ENCODE data around the gene CACNA2D2. TPM values are rescaled to one million over a fixed set of nuclear protein-coding genes. Genes with fewer than 3 reads are reported as not detected.

CACNA2D2 gene
- total and polyA plus RNA-seq, 2 of the 4 experiments (the other 2 are of a cell fraction), result 0.15 TPM; not detected in 1

- no peak overlapping the region for H3K4me3 ChIP-seq (ENCODE audit: insufficient read depth, low read depth, low read length)
- no peak overlapping the region for H2BK120ac ChIP-seq (ENCODE audit: low read depth, low read length)
- H3K36me3 ChIP-seq (ENCODE audit: control insufficient read depth, insufficient read depth, low read length), result peaks cover 29% of the 10 kb centered on the region
- no peak overlapping the region for H3K56ac ChIP-seq (ENCODE audit: extremely low read depth, insufficient read depth, low read length)
- H3K9me1 ChIP-seq (ENCODE audit: insufficient read depth, low read length), result peaks cover 23% of the 10 kb centered on the region
- H3K18ac ChIP-seq (ENCODE audit: low read depth, low read length), result no peak overlapping the region
- H2AK9ac ChIP-seq (replicated peaks; ENCODE audit: low read depth, low read length, poor library complexity), result no peak overlapping the region
- no peak overlapping the region for H4K91ac ChIP-seq (ENCODE audit: insufficient read depth, low read depth, low read length)
- H3K23ac ChIP-seq (ENCODE audit: low read depth, low read length), result peak overlapping the region; percentile 86
- H2AK5ac ChIP-seq (ENCODE audit: low read depth, low read length), result no peak overlapping the region
- WGBS, 2 experiments (ENCODE audit: extremely low coverage in 2 of 2, insufficient read length in 1 of 2), result 92% methylated on average over 2 of the region's 5 CpGs; no CpG with 5 or more reads in 1 of the 2 experiments
- dilution Hi-C loops (cut with HindIII; ENCODE audit: low sequenced_read_pairs, unreplicated experiment), result no loop called here
- TF ChIP-seq MAZ (IDR thresholded peaks at IDR 0.05; ENCODE audit: borderline replicate concordance, low read depth, low read length) (no peak), RCOR1 (IDR thresholded peaks at IDR 0.05; ENCODE audit: insufficient replicate concordance, low read length) (no peak), USF2 (IDR thresholded peaks at IDR 0.05; ENCODE audit: low read depth, low read length) (no peak), CTCF (conservative IDR thresholded peaks at IDR 0.05; ENCODE audit: low read depth, low read length) (no peak), CHD1 (IDR thresholded peaks at IDR 0.05; ENCODE audit: low read depth, low read length) (no peak), ELK1 (IDR thresholded peaks at IDR 0.05; ENCODE audit: borderline replicate concordance, low read depth, low read length) (no peak), CEBPB (IDR thresholded peaks at IDR 0.05; ENCODE audit: low read depth, low read length) (no peak)
- H3K4me2 ChIP-seq (ENCODE audit: low read depth, low read length), result peak overlapping the region; percentile 48
- peaks cover 51% of the 10 kb centered on the region for H4K20me1 ChIP-seq (ENCODE audit: insufficient read depth, low read length)
- H3K14ac ChIP-seq (replicated peaks; ENCODE audit: low read depth, low read length), result 0 out of 2 replicates have a peak overlapping the region, but pooled peaks have one; percentile 14
- no peaks in the 10 kb centered on the region for H3K9me3 ChIP-seq (ENCODE audit: control insufficient read depth, insufficient read depth, low read length)
- H2AFZ ChIP-seq (replicated peaks; ENCODE audit: low read length, poor library complexity), result no peak overlapping the region
- no peak overlapping the region for H2BK20ac ChIP-seq (ENCODE audit: low read depth, low read length)
- H2BK15ac ChIP-seq (ENCODE audit: low read depth, low read length), result no peak overlapping the region
- in situ Hi-C loops (cut with MboI; ENCODE audit: low sequenced_read_pairs), result loop anchor here (25.0 kb wide), 3 partner anchors 1053 to 1828 kb away; partner anchors contain the start of genes ABHD14B, GPR62, MANF and PCBP4
- ChIA-PET CTCF (interaction anchor here (0.7 to 1.0 kb wide), 2 partner anchors 75 to 81 kb away, joined by 3 read pairs; no protein-coding TSS in a partner anchor), POLR2A (ENCODE audit: unreplicated experiment) (no interaction called here)
- H4K5ac ChIP-seq (ENCODE audit: low read depth, low read length), result no peak overlapping the region
- H3K27ac ChIP-seq (ENCODE audit: insufficient read depth, low read length), result no peak overlapping the region
- peaks cover 19% of the 10 kb centered on the region for H3K4me1 ChIP-seq (ENCODE audit: control insufficient read depth, insufficient read depth, low read length)
- peak overlapping the region in 1 of 2 experiments; percentile 15; a peak in 1 of 4 replicates for H4K8ac ChIP-seq (ENCODE audit: low read depth in 2 of 2, low read length in 2 of 2)
- DNase-seq (no peak), ATAC-seq (ENCODE audit: low read depth) (no peak)
- peak overlapping the region; percentile 17 for H3K9ac ChIP-seq (ENCODE audit: low read depth, low read length)
- H3K79me1 ChIP-seq (ENCODE audit: low read depth in 1 of 2, low read length in 2 of 2), result peaks cover 39 to 68% of the 10 kb centered on the region in 2 experiments
- BruUV-seq (replicated peaks), result no TSS peak
- peak overlapping the region; percentile 1 for H3K4ac ChIP-seq (ENCODE audit: low read depth, low read length)
- intact Hi-C loops (cut with micrococcal nuclease), result no loop called here
- no peak overlapping the region for H2BK5ac ChIP-seq (ENCODE audit: low read depth, low read length, poor library complexity, severe bottlenecking)
- H3K27me3 ChIP-seq (ENCODE audit: control insufficient read depth, insufficient read depth, low read length), result no peaks in the 10 kb centered on the region
Measured at GRCh38 chr3:50334339-50335075, 168.9 kb downstream of the CACNA2D2 start.
